Naive thymus-derived CD4-positive, alpha-beta T cell (primary cell): ENCODE data around the gene DNAL4. TPM values are rescaled to one million over a fixed set of nuclear protein-coding genes. Genes with fewer than 3 reads are reported as not detected.

ENCODE experiments used
- ATAC-seq: fragments of 150-1000 bp; cut with Tn5 transposase; 2 replicates; pipeline ENCODE4 v1.10.0; 2021; ENCODE audit warnings: mild to moderate bottlenecking, moderate library complexity
- CTCF ChIA-PET: fragments of 350-600 bp; sonication (Branson Sonifier 250); formaldehyde crosslinking; loops from one replicate; lab custom pipeline; 2021; ENCODE audit warnings: antibody characterized with exemption; lab: Charles Lee
- POLR2A ChIA-PET: fragments of 350-600 bp; sonication (Branson Sonifier 250); formaldehyde crosslinking; loops from one replicate; lab custom pipeline; 2021; ENCODE audit warnings: antibody characterized with exemption, inconsistent platforms; lab: Charles Lee
- DNase-seq, 9 donors: peaks; one replicate each; pipeline versions ENCODE4 v3.0.0 to v3.0.0-alpha.2; 2020 to 2022; ENCODE audit warnings: mixed read lengths in 1 of 9
- H3K27ac ChIP-seq: one replicate; pipeline ENCODE4 v1.7.0; 2013; ENCODE audit warnings: mild to moderate bottlenecking, low read depth, low read length, moderate library complexity
- H3K27me3 ChIP-seq, 2 donors: one replicate each; pipeline ENCODE4 v1.7.0; 2013; ENCODE audit warnings: low read length in 2 of 2, mild to moderate bottlenecking in 2 of 2, moderate library complexity in 2 of 2; ENCODE audit not compliant: control insufficient read depth in 2 of 2, insufficient read depth in 2 of 2
- H3K36me3 ChIP-seq, 3 experiments: 1 replicate in 2 of 3; 2 replicates in 1 of 3; pipeline ENCODE4 v1.7.0; 2013; ENCODE audit warnings: low read length in 3 of 3, mild to moderate bottlenecking in 3 of 3, moderate library complexity in 1 of 3; ENCODE audit not compliant: insufficient read depth in 3 of 3, control insufficient read depth in 2 of 3
- H3K4me1 ChIP-seq, 2 donors: one replicate each; pipeline ENCODE4 v1.7.0; 2013; ENCODE audit warnings: low read length in 2 of 2, mild to moderate bottlenecking in 2 of 2, moderate library complexity in 1 of 2; ENCODE audit not compliant: control insufficient read depth in 2 of 2, insufficient read depth in 2 of 2
- H3K4me3 ChIP-seq: 2 replicates; pipeline ENCODE4 v1.7.0; 2013; ENCODE audit warnings: mild to moderate bottlenecking, low read length
- H3K9me3 ChIP-seq, 3 experiments: 1 replicate in 2 of 3; 2 replicates in 1 of 3; pipeline ENCODE4 v1.7.0; 2013; ENCODE audit warnings: low read length in 3 of 3; ENCODE audit not compliant: control insufficient read depth in 2 of 3
- H3K27ac Mint-ChIP-seq, 9 donors: one replicate each; pipeline ENCODE4 v1.8.0; 2020 to 2022; ENCODE audit warnings: mixed read lengths in 9 of 9, mild to moderate bottlenecking in 8 of 9, moderate library complexity in 5 of 9, inconsistent platforms in 2 of 9
- H3K27me3 Mint-ChIP-seq, 5 donors: one replicate each; pipeline ENCODE4 v1.8.0; 2021 to 2022; ENCODE audit warnings: mixed read lengths in 5 of 5, mild to moderate bottlenecking in 1 of 5
- H3K36me3 Mint-ChIP-seq, 5 donors: one replicate each; pipeline ENCODE4 v1.8.0; 2020 to 2022; ENCODE audit warnings: mixed read lengths in 5 of 5, mild to moderate bottlenecking in 3 of 5, inconsistent platforms in 1 of 5
- H3K4me1 Mint-ChIP-seq, 7 donors: one replicate each; pipeline ENCODE4 v1.8.0; 2020 to 2022; ENCODE audit warnings: mixed read lengths in 7 of 7, mild to moderate bottlenecking in 3 of 7, inconsistent platforms in 1 of 7
- H3K4me3 Mint-ChIP-seq, 10 donors: one replicate each; pipeline ENCODE4 v1.8.0; 2020 to 2022; ENCODE audit warnings: mild to moderate bottlenecking in 10 of 10, mixed read lengths in 10 of 10, moderate library complexity in 6 of 10, inconsistent platforms in 2 of 10
- H3K9me3 Mint-ChIP-seq, 11 donors: one replicate each; pipeline ENCODE4 v1.8.0; 2020 to 2022; ENCODE audit warnings: mixed read lengths in 11 of 11, mild to moderate bottlenecking in 4 of 11, inconsistent platforms in 1 of 11, moderate library complexity in 1 of 11
- intact Hi-C, 2 donors: fragments of 100-400 bp; cut with micrococcal nuclease; formaldehyde crosslinking; loops; one replicate each; pipeline ENCODE4 v1.15.1; 2023
- polyA plus RNA-seq, 2 donors: library from polyadenylated mRNA; unstranded; fragments of 300-500 nt; fragmentation: Illumina TruSeq; gene quantifications; one replicate each; pipeline ENCODE4 v1.2.3, GENCODE V29; 2021
- total RNA-seq, 6 experiments: library from RNA in 5 of 6; stranded (reverse) in 5 of 6; gene quantifications; 1 replicate in 5 of 6; 2 replicates in 1 of 6; pipeline ENCODE4 v1.2.3 and lab custom pipeline; 2021 to 2026

DNAL4 gene
- total and polyA plus RNA-seq, 7 experiments from 2014 or later: 5.0 to 15.0 (median 9.8) TPM

- H3K36me3 Mint-ChIP-seq: peaks cover 0 to 45% (median 23%) of the 10 kb centered on the region in 5 donors
These were observed 60.6 kb downstream of the DNAL4 start for GRCh38 chr22:38733329-38733723.

GRCh38 chr22:38732251-38732815 lies 61.6 kb downstream of the DNAL4 start:
- intact Hi-C loops: no loop called here
- no peak overlapping the region for H3K4me3 ChIP-seq
- Mint-ChIP-seq H3K4me1 (peaks cover 18 to 53% (median 46%) of the 10 kb centered on the region in 7 donors), H3K36me3 (peaks cover 0 to 40% (median 16%) of the 10 kb centered on the region in 5 donors), H3K27me3 (no peaks in the 10 kb centered on the region), H3K4me3 (no peak overlapping the region), H3K9me3 (peaks cover 0 to 8% (median 0%) of the 10 kb centered on the region in 11 donors), H3K27ac (peak overlapping the region in 8 of 9 donors; percentile 68 to 91 (median 86))
- POLR2A ChIA-PET: interaction anchor here (0.5 to 31.4 kb wide), 12 partner anchors 8 to 139 kb away, joined by 3 to 1007 read pairs (median 6); partner anchors contain the start of genes CBX6, GTPBP1, NPTXR and SUN2
- peaks cover 34 to 87% (median 42%) of the 10 kb centered on the region in 3 experiments for H3K36me3 ChIP-seq
- CTCF ChIA-PET: interaction anchor here (0.5 to 3.4 kb wide), 18 partner anchors 10 to 847 kb away, joined by 3 to 24 read pairs (median 3); no protein-coding TSS in a partner anchor
- peaks cover 5 to 13% of the 10 kb centered on the region in 2 donors for H3K4me1 ChIP-seq
- peak overlapping the region; percentile 1 for H3K27ac ChIP-seq
- no peaks in the 10 kb centered on the region for H3K9me3 ChIP-seq
- H3K27me3 ChIP-seq: no peaks in the 10 kb centered on the region
- DNase-seq: peak in 1 of 9 donors; percentile 28
- ATAC-seq: no peak

More at GRCh38 chr22:38733329-38733723, 60.6 kb downstream of the DNAL4 start:
- H3K9me3 ChIP-seq: no peaks in the 10 kb centered on the region
- H3K27me3 ChIP-seq: no peaks in the 10 kb centered on the region
- peaks cover 37 to 87% (median 43%) of the 10 kb centered on the region in 3 experiments for H3K36me3 ChIP-seq
- peak overlapping the region; percentile 54 for H3K27ac ChIP-seq
- H3K4me1 ChIP-seq: peaks cover 15 to 18% of the 10 kb centered on the region in 2 donors
- H3K27ac Mint-ChIP-seq: peak overlapping the region; percentile 76 to 91 (median 87)
- peak overlapping the region in 4 of 10 donors; percentile 11 to 51 (median 40) for H3K4me3 Mint-ChIP-seq
- no peaks in the 10 kb centered on the region for H3K27me3 Mint-ChIP-seq
- intact Hi-C loops: loop anchor here in 1 of 2 donors (1.0 kb wide), 3 partner anchors 25 to 136 kb away; no protein-coding TSS in a partner anchor
- POLR2A ChIA-PET: interaction anchor here (0.5 to 31.4 kb wide), 11 partner anchors 9 to 118 kb away, joined by 3 to 1007 read pairs (median 4); partner anchors contain the start of genes GTPBP1, NPTXR, SUN2 and TOMM22
- no peak overlapping the region for H3K4me3 ChIP-seq
- H3K4me1 Mint-ChIP-seq: peaks cover 25 to 63% (median 53%) of the 10 kb centered on the region in 7 donors
- ATAC-seq (peak; percentile 67), DNase-seq (peak in 5 of 9 donors; percentile 37 to 55 (median 49))
- CTCF ChIA-PET: interaction anchor here (0.9 to 3.4 kb wide), 17 partner anchors 9 to 137 kb away, joined by 3 to 24 read pairs (median 4); no protein-coding TSS in a partner anchor
- peaks cover 0 to 8% (median 0%) of the 10 kb centered on the region in 11 donors for H3K9me3 Mint-ChIP-seq

- ATAC-seq (no peak), DNase-seq (no peak)
- Histone ChIP-seq H3K36me3 (peaks cover 32 to 87% (median 47%) of the 10 kb centered on the region in 3 experiments), H3K27me3 (no peaks in the 10 kb centered on the region), H3K9me3 (no peaks in the 10 kb centered on the region), H3K27ac (peak overlapping the region; percentile 1), H3K4me1 (peaks cover 5 to 13% of the 10 kb centered on the region in 2 donors), H3K4me3 (no peak overlapping the region)
- Mint-ChIP-seq H3K9me3 (peaks cover 0 to 8% (median 0%) of the 10 kb centered on the region in 11 donors), H3K27me3 (no peaks in the 10 kb centered on the region), H3K36me3 (peaks cover 0 to 41% (median 10%) of the 10 kb centered on the region in 5 donors), H3K4me3 (no peak overlapping the region), H3K27ac (peak overlapping the region; percentile 68 to 95 (median 87)), H3K4me1 (peaks cover 12 to 50% (median 40%) of the 10 kb centered on the region in 7 donors)
- POLR2A ChIA-PET: interaction anchor here (1.0 to 31.4 kb wide), 10 partner anchors 8 to 140 kb away, joined by 3 to 1007 read pairs (median 4); partner anchors contain the start of genes CBX6, GTPBP1, NPTXR and SUN2
- CTCF ChIA-PET: interaction anchor here (0.5 to 3.4 kb wide), 6 partner anchors 9 to 37 kb away, joined by 3 to 24 read pairs (median 6); no protein-coding TSS in a partner anchor
- intact Hi-C loops: no loop called here
These were observed 62.2 kb downstream of the DNAL4 start for GRCh38 chr22:38731703-38732161.

GRCh38 chr22:38730411-38730871 lies 63.5 kb downstream of the DNAL4 start:
- Histone ChIP-seq H3K4me1 (peaks cover 5 to 10% of the 10 kb centered on the region in 2 donors), H3K36me3 (peaks cover 24 to 87% (median 50%) of the 10 kb centered on the region in 3 experiments), H3K9me3 (no peaks in the 10 kb centered on the region), H3K27me3 (no peaks in the 10 kb centered on the region), H3K4me3 (no peak overlapping the region), H3K27ac (peak overlapping the region; percentile 11)
- Mint-ChIP-seq H3K9me3 (peaks cover 0 to 8% (median 0%) of the 10 kb centered on the region in 11 donors), H3K27me3 (no peaks in the 10 kb centered on the region), H3K4me1 (peaks cover 9 to 44% (median 30%) of the 10 kb centered on the region in 7 donors), H3K4me3 (peak overlapping the region in 3 of 10 donors; percentile 24 to 54 (median 44)), H3K36me3 (peaks cover under 1 to 47% (median 13%) of the 10 kb centered on the region in 5 donors), H3K27ac (peak overlapping the region; percentile 5 to 95 (median 86))
- DNase-seq (no peak), ATAC-seq (no peak)
- intact Hi-C loops: no loop called here
- CTCF ChIA-PET: interaction anchor here (0.6 to 2.5 kb wide), 3 partner anchors 8 to 1067 kb away, joined by 3 to 8 read pairs (median 4); no protein-coding TSS in a partner anchor
- POLR2A ChIA-PET: interaction anchor here (1.3 to 31.4 kb wide), 5 partner anchors 6 to 113 kb away, joined by 3 to 1007 read pairs (median 5); partner anchors contain the start of gene SUN2

GRCh38 chr22:38729946-38730345 lies 64.0 kb downstream of the DNAL4 start:
- ATAC-seq (no peak), DNase-seq (no peak)
- Histone ChIP-seq H3K27me3 (no peaks in the 10 kb centered on the region), H3K36me3 (peaks cover 24 to 86% (median 50%) of the 10 kb centered on the region in 3 experiments), H3K27ac (no peak overlapping the region), H3K9me3 (no peaks in the 10 kb centered on the region), H3K4me3 (no peak overlapping the region), H3K4me1 (peaks cover 5 to 7% of the 10 kb centered on the region in 2 donors)
- intact Hi-C loops: no loop called here
- Mint-ChIP-seq H3K9me3 (peaks cover 0 to 8% (median 0%) of the 10 kb centered on the region in 11 donors), H3K27me3 (no peaks in the 10 kb centered on the region), H3K36me3 (peaks cover 5 to 51% (median 18%) of the 10 kb centered on the region in 5 donors), H3K4me3 (peak overlapping the region in 2 of 10 donors; percentile 44 to 54), H3K4me1 (peaks cover 14 to 45% (median 30%) of the 10 kb centered on the region in 7 donors), H3K27ac (peak overlapping the region; percentile 43 to 91 (median 77))
- ChIA-PET POLR2A (interaction anchor here (1.0 to 31.4 kb wide), 5 partner anchors 9 to 26 kb away, joined by 3 to 1007 read pairs (median 5); partner anchors contain the start of genes GTPBP1 and SUN2), CTCF (interaction anchor here (0.6 to 2.5 kb wide), 2 partner anchors 29 to 1067 kb away, joined by 4 to 8 read pairs; no protein-coding TSS in a partner anchor)
